HG02763 (cell line): Measurements from ENCODE around the gene WNT9A.
"Not testable (repeated sequence)": the region's sequence is repeated elsewhere in the genome, so short reads cannot be mapped to it uniquely, and the experiment has no call there.

Experiments used
- ATAC-seq: cut with Tn5 transposase; IDR thresholded peaks from one replicate; pipeline ENCODE4 v1.9.1; 2021; ENCODE audit warnings: mild to moderate bottlenecking, moderate library complexity; ENCODE audit not compliant: unreplicated experiment

WNT9A gene

GRCh38 chr1:227947676-227948492 lies at the start of gene WNT9A:
Gene WNT9A (minus strand): TSS chr1:227947932. CDS start chr1:227947887, 45 bp downstream.
- no peak for ATAC-seq

GRCh38 chr1:227996187-227996950 lies 48.6 kb upstream of the WNT9A start:
- no peak for ATAC-seq

- no peak for ATAC-seq
These were observed 47.0 kb upstream of the WNT9A start for GRCh38 chr1:227994632-227995300.

GRCh38 chr1:227987181-227987580 lies 39.4 kb upstream of the WNT9A start:
- ATAC-seq: no peak

- not testable (repeated sequence) for ATAC-seq
These were observed 28.0 kb upstream of the WNT9A start for GRCh38 chr1:227975583-227976283.

GRCh38 chr1:227973724-227974288 lies 26.1 kb upstream of the WNT9A start:
- ATAC-seq: not testable (repeated sequence)

GRCh38 chr1:227972843-227973374 lies 25.2 kb upstream of the WNT9A start:
- ATAC-seq: not testable (repeated sequence)

- not testable (repeated sequence) for ATAC-seq
These were observed 24.5 kb upstream of the WNT9A start for GRCh38 chr1:227972283-227972679.

- ATAC-seq: not testable (repeated sequence)
These were observed 24.0 kb upstream of the WNT9A start for GRCh38 chr1:227971643-227972282.

- ATAC-seq: not testable (repeated sequence)
These were observed 23.5 kb upstream of the WNT9A start for GRCh38 chr1:227971216-227971615.

- ATAC-seq: not testable (repeated sequence)
These were observed 22.6 kb upstream of the WNT9A start for GRCh38 chr1:227970076-227970995.

GRCh38 chr1:227967815-227968214 lies 20.1 kb upstream of the WNT9A start:
- not testable (repeated sequence) for ATAC-seq

GRCh38 chr1:227966733-227967132 lies 19.0 kb upstream of the WNT9A start:
- not testable (repeated sequence) for ATAC-seq

GRCh38 chr1:227961651-227962466 lies 14.1 kb upstream of the WNT9A start:
- no peak for ATAC-seq

- no peak for ATAC-seq
These were observed 11.7 kb upstream of the WNT9A start for GRCh38 chr1:227959325-227959860.

GRCh38 chr1:227958617-227959324 lies 11.0 kb upstream of the WNT9A start:
- ATAC-seq: no peak

- ATAC-seq: no peak
These were observed 8.1 kb upstream of the WNT9A start for GRCh38 chr1:227955808-227956207.
